Prostate gland (tissue), 2 donors: ENCODE measurements around the gene CCDC12.

Experiments
- CTCF ChIP-seq, 4 experiments: fragments of 200-600 bp in 2 of 4; fragments of 450-650 bp in 2 of 4; sonication (generic) in 2 of 4; IDR thresholded peaks; 1 replicate in 3 of 4; 2 replicates in 1 of 4; pipeline ENCODE4 v1.5.1; 2016 to 2019; ENCODE audit warnings: antibody characterized with exemption in 4 of 4, mild to moderate bottlenecking in 2 of 4, moderate library complexity in 2 of 4
- POLR2AphosphoS5 ChIP-seq: sonication (generic); formaldehyde crosslinking; IDR thresholded peaks from one replicate; pipeline ENCODE4 v1.6.1; 2017; ENCODE audit warnings: antibody characterized with exemption

GRCh38 chr3:46974421-46975171 is 1.9 kb downstream of the CCDC12 start:
- TF ChIP-seq CTCF (IDR thresholded peaks at IDR 0.05) (no peak), POLR2AphosphoS5 (no peak)
